GM12864 (cell line): ENCODE data around the gene INPP5E.

ENCODE experiments used
- DNase-seq: peaks from one replicate; pipeline ENCODE4 v3.0.0-alpha.2; 2011; ENCODE audit warnings: low read depth
- H3K4me3 ChIP-seq: 2 replicates; pipeline ENCODE4 v1.5.1; 2011; ENCODE audit warnings: mild to moderate bottlenecking, low read depth, low read length, control low read depth
- TF ChIP-seq, protein P1 (sequence below): IDR thresholded peaks from 2 replicates; pipeline ENCODE4 v1.5.1; 2011; ENCODE audit warnings: low read depth, mild to moderate bottlenecking, moderate library complexity, low read length, control low read depth, inconsistent platforms; ENCODE audit errors: missing control alignments

Gene INPP5E

GRCh38 chr9:136471802-136472487 is 32.3 kb upstream of the INPP5E start:
- no peak for DNase-seq
- no peak overlapping the region for H3K4me3 ChIP-seq
- TF ChIP-seq, protein P1, sequence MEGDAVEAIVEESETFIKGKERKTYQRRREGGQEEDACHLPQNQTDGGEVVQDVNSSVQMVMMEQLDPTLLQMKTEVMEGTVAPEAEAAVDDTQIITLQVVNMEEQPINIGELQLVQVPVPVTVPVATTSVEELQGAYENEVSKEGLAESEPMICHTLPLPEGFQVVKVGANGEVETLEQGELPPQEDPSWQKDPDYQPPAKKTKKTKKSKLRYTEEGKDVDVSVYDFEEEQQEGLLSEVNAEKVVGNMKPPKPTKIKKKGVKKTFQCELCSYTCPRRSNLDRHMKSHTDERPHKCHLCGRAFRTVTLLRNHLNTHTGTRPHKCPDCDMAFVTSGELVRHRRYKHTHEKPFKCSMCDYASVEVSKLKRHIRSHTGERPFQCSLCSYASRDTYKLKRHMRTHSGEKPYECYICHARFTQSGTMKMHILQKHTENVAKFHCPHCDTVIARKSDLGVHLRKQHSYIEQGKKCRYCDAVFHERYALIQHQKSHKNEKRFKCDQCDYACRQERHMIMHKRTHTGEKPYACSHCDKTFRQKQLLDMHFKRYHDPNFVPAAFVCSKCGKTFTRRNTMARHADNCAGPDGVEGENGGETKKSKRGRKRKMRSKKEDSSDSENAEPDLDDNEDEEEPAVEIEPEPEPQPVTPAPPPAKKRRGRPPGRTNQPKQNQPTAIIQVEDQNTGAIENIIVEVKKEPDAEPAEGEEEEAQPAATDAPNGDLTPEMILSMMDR = no peak

DNA sequence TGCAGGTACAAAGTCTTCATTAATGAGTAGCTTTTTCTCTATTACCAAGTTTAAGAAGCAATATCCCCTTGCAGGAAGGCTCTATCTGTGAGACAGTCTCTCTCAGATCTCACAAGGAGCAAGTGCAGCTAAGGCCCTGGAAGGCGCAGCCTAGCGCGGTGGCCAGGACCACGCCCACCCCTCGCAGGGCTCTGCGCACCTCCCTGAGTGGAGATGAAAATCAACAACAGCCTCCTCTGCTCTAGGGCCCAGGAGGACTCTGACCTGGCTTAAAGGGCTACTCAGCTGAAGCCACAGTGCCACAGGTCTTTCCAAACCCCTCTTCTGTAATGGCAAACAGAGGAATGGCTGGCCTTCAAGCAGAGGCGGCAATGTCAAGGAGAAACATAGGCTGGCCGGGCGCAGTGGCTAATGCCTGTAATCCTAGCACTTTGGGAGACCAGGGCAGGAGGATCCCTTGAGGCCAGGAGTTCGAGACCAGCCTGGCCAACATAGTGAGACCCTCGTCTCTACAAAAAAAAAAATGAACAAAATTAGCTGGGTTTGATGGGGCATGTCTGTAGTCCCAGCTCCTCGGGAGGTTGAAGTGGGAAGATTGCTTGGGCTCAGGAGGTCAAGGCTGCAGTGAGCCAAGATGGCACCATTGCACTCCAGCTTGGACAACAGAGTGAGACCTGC is 31.3 kb upstream of the INPP5E start:
- TF ChIP-seq, protein P1 = no peak
- H3K4me3 ChIP-seq = no peak overlapping the region
- no peak for DNase-seq

DNA sequence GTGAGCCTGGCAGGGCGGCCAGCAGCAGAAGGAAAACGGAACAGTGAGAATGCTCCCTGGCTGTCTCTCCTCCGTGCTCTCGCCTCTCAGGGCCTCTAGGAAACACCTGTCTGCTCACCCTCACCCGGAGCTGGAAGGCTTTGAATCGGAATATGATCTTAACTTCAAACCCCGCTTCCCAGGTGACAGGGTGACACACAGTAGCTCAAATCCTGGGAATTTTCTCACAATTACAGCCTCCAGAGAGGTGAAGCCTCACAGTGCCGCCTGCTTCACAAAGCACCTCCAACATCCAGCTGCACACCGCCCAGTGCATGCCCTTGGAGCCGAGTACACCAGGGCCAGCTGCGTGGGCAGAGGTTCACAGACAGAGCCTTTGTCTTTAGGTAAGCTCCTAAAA is 30.7 kb upstream of the INPP5E start:
- no peak for DNase-seq
- H3K4me3 ChIP-seq = no peak overlapping the region
- TF ChIP-seq, protein P1 = no peak

DNA sequence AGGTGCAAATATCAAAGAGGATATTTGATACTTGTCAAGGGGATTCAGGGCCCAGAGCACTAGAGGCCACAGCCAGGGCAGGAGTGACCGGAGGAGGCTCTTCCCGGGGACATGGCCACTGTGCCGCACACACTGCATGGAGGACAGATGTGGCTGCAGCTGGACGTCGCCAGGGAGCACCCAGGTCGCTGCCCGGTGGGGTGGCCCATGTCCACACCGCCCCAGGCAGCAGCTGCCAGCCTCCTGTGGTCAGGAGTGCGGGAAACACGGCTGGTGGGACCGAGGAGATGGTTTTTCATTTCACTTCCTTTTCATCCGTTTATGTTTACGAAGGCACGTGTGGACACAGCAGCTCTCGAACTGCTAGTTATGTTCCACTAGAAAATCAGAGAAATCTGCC is 28.1 kb upstream of the INPP5E start:
- H3K4me3 ChIP-seq = no peak overlapping the region
- TF ChIP-seq, protein P1 = no peak
- no peak for DNase-seq

GRCh38 chr9:136466155-136466541 is 26.5 kb upstream of the INPP5E start:
- H3K4me3 ChIP-seq = no peak overlapping the region
- TF ChIP-seq, protein P1 = no peak
- no peak for DNase-seq

GRCh38 chr9:136465500-136466154 is 26.0 kb upstream of the INPP5E start:
- TF ChIP-seq, protein P1 = no peak
- no peak overlapping the region for H3K4me3 ChIP-seq
- DNase-seq = no peak
